Stimulated activated naive CD8-positive, alpha-beta T cell treated with anti-CD3 and anti-CD28 coated beads, Interleukin-15, Interleukin-2, amounts not matched to agents 100 ng/mL and 50 ng/mL, for 24 hours (primary cell): ENCODE data around the gene DNASE1.

Source experiments
- H3K27ac Mint-ChIP-seq: one replicate; pipeline ENCODE4 v1.8.0; 2021; ENCODE audit warnings: mild to moderate bottlenecking, mixed read lengths
- H3K27me3 Mint-ChIP-seq: one replicate; pipeline ENCODE4 v1.8.0; 2021; ENCODE audit warnings: mixed read lengths
- H3K36me3 Mint-ChIP-seq: one replicate; pipeline ENCODE4 v1.8.0; 2021; ENCODE audit warnings: low read depth, mixed read lengths
- H3K4me1 Mint-ChIP-seq: one replicate; pipeline ENCODE4 v1.8.0; 2021; ENCODE audit warnings: low read depth, mixed read lengths
- H3K4me3 Mint-ChIP-seq: one replicate; pipeline ENCODE4 v1.8.0; 2021; ENCODE audit warnings: mild to moderate bottlenecking, mixed read lengths
- H3K9me3 Mint-ChIP-seq: one replicate; pipeline ENCODE4 v1.8.0; 2021; ENCODE audit warnings: mixed read lengths

DNASE1 gene

DNA sequence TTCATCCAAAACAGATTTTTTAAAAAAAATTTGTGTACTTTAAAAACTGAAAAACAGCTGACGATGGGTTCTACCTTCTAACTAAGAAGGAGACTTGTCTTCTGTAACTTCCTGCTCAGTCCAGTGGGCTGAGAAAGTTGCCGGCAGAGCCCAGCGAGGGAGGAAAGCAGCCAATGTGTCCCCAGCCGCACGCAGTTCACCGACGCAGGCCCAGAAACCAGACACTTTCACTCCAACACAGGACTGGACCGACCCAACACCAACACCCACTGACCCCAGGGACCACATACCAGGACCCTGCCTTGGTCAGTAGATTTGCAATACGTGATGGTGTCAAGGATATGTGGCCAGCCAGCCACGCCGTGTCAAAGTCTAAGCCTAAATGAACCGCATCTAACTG lies 37.3 kb downstream of the DNASE1 start:
- Mint-ChIP-seq H3K9me3 (no peaks in the 10 kb centered on the region), H3K36me3 (peaks cover 60% of the 10 kb centered on the region), H3K4me1 (peaks cover 8% of the 10 kb centered on the region), H3K27ac (no peak overlapping the region), H3K27me3 (no peaks in the 10 kb centered on the region), H3K4me3 (no peak overlapping the region)

DNA sequence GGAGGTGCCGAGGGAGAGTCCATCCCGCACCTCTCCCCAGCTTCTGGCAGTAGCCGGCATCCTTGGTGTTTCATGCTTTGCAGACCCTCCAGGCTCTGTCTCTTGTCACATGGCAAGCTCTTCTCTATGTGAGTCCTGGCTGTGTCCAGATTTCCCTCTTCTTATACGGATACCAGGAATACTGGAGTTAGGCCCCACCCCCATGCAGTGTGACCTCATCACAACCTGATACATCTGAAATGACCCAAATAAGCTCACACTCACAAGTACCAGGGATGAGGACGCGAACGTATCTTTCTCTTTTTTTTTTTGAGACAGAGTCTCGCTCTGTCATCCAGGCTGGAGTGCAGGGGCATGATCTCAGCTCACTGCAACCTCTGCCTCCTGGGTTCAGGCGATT lies 39.6 kb downstream of the DNASE1 start:
- no peak overlapping the region for H3K4me3 Mint-ChIP-seq
- H3K36me3 Mint-ChIP-seq = peaks cover 47% of the 10 kb centered on the region
- H3K27me3 Mint-ChIP-seq = no peaks in the 10 kb centered on the region
- no peaks in the 10 kb centered on the region for H3K9me3 Mint-ChIP-seq
- peaks cover 14% of the 10 kb centered on the region for H3K4me1 Mint-ChIP-seq
- H3K27ac Mint-ChIP-seq = no peak overlapping the region

DNA sequence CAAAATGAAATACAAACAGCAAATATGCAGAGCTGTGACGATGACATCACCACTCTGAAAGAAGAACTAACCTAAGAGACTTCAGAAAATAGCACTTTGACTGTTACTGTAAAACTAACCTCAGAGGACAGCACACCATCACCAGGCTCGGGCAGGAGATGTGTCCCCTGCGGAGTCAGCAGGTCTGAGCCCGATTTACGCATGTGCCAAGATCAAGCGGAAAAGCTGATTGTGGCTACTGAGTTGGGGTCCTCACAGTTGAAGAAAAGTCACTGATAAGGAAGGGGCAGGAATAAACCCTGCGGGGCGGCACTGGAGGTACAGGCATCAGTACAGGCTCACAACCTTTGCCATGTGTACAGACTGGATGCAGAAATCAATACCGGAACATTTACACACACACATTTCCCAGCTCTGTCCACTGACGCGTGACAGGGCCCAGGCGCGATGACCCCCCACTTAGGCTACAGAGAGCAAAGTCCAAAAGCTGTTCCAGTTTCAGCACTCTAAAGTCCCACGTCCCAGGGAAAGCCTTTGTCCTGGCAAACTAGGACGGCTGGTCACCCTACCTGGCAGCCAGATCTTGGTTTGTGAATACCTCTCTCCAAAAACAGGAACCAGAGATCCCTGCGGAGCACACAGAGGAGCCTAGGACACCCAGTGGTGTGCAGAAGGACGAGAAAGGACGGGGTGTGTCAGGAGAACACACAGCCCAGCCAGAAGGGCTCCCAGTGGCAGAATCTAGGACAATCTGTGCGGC lies 41.3 kb downstream of the DNASE1 start:
- Mint-ChIP-seq H3K27ac (peak overlapping the region; percentile 40), H3K27me3 (no peaks in the 10 kb centered on the region), H3K36me3 (peaks cover 36% of the 10 kb centered on the region), H3K4me1 (peaks cover 20% of the 10 kb centered on the region), H3K4me3 (no peak overlapping the region), H3K9me3 (no peaks in the 10 kb centered on the region)

DNA sequence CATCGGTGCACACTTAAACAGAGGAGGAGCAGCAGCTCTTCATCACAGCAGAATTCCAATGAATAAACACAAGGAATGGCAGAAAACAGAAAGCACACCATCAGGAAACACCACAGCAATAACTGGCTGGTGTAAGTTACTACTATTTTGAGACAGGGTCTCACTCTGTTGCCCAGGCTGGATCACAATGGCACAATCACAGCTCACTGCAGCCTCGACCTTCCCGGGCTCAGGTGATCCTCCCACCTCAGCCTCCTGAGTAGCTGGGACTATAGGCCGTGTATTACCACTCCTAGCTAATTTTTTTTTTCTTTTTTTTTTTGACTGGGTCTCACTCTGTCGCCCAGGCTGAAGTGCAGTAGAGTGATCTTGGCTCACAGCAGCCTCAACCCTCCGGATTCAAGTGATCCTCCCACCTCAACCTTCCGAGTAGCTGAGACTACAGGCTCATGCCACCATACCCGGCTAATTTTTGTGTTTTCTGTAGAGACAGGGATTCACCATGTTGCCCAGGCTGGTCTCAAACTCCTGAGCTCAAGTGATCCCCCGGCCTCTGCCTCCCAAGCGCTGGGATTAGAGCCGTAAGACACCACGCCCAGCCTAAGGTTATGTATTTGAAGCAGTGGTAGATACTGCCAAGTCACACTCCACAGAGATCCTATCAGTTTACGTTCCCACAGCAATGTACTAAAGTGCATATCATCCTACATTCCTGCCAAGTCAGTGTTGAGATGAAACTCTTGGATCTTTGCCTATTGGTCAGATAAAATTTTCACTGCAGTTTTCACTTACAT lies 42.1 kb downstream of the DNASE1 start:
- no peak overlapping the region for H3K27ac Mint-ChIP-seq
- no peak overlapping the region for H3K4me3 Mint-ChIP-seq
- H3K27me3 Mint-ChIP-seq = no peaks in the 10 kb centered on the region
- H3K36me3 Mint-ChIP-seq = peaks cover 41% of the 10 kb centered on the region
- H3K9me3 Mint-ChIP-seq = no peaks in the 10 kb centered on the region
- H3K4me1 Mint-ChIP-seq = peaks cover 18% of the 10 kb centered on the region

DNA sequence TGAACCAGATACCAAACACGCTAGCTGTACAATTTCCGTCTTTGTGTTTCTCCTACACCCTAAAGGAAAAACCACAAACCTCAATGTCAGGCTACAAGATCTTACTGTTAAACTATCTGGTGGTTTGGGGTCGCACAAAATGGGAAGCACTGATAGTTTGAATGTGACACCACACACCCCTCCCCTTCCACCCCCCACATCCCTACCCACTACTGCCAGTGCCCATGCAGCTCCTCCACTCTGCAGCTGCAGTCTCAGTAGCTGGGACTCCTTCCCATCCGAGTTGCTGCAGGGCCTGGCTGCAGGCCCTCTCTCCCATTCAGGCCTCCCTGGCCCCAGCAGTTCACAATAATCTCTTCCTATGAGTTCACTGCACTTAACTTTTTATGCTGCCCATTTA lies 44.5 kb downstream of the DNASE1 start:
- H3K4me1 Mint-ChIP-seq = peaks cover 18% of the 10 kb centered on the region
- H3K27me3 Mint-ChIP-seq = no peaks in the 10 kb centered on the region

DNA sequence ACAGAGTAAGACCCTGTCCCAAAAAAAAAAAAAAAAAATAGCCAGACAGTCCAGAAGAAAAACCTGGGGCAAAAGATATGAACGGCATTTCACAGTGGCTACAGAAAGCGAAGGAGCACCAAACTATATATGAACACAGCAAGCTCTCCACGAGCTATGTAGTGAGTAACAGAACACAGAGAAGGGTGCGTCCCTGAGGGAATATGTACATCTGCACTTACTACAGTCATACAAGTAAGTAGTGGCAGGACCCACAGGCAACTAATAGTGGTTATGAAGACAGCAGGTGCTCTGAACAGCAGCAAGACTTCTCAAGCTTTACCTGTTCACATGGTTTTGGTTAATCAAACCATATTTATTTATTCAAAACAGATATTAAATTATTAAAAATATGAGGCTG lies 47.0 kb downstream of the DNASE1 start:
- H3K4me3 Mint-ChIP-seq = no peak overlapping the region
- H3K9me3 Mint-ChIP-seq = no peaks in the 10 kb centered on the region
- H3K4me1 Mint-ChIP-seq = peaks cover 22% of the 10 kb centered on the region
- no peak overlapping the region for H3K27ac Mint-ChIP-seq
- H3K36me3 Mint-ChIP-seq = peaks cover 33% of the 10 kb centered on the region
- no peaks in the 10 kb centered on the region for H3K27me3 Mint-ChIP-seq

More for the DNA sequence above, 44.5 kb downstream of the DNASE1 start:
- Mint-ChIP-seq H3K9me3 (no peaks in the 10 kb centered on the region), H3K27ac (no peak overlapping the region), H3K36me3 (peaks cover 48% of the 10 kb centered on the region), H3K4me3 (no peak overlapping the region)

DNA sequence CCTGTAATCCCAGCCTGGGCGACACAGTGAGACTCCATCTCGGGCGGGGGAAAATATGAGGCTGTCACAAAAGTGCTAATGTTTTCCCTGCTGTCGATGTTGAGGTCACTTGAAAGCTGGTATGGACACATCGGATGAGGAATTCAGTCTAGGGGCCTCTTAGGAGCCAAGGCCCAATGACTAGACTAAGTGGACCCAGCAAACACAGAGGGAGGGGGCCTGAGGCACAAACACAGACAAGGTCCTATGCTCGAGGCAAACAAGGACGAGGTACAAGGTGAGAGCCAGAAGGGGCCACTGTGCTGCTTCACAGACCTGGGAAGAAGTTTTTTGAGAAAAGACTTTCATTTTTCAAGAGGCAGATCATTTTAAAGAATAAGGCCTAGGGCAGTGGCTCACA lies 47.6 kb downstream of the DNASE1 start:
- H3K36me3 Mint-ChIP-seq = peaks cover 33% of the 10 kb centered on the region
- no peaks in the 10 kb centered on the region for H3K27me3 Mint-ChIP-seq
- no peaks in the 10 kb centered on the region for H3K9me3 Mint-ChIP-seq
- peaks cover 22% of the 10 kb centered on the region for H3K4me1 Mint-ChIP-seq
- no peak overlapping the region for H3K4me3 Mint-ChIP-seq
- no peak overlapping the region for H3K27ac Mint-ChIP-seq

DNA sequence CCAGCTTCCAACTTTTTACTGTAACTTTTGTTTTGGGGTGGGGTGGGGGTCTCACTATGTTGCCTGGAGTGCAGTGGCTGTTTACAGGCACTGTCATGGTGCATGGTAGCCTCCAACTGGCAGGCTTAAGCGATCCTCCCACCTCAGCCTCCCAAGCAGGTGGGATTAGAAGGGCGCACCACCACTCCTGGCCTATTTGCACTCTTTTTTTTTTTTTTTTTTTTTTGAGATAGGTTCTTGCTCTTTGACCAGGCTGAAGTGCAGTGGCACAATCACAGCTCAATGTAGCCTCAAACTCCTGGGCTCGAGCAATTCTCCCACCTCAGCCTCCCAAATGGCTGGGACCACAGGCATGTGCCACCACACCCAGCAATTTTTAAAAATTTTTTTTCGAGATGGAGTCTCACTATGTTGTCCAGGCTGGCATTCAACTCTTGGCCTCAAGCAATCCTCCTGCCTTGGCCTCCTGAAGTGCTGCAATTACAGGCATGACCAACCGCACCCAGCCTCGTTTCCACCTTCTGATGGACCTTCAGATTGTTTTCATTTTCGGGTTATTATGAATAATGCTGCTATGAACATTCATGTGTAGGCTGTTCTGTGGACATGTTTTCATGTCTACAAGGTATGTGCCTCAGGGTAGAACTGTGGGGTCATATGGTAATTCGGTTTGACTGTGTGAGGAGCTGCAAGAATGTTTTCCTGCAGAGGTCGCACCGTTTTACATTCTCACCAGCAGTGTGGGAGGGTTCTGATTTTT lies 51.9 kb downstream of the DNASE1 start:
- H3K4me1 Mint-ChIP-seq = peaks cover 4% of the 10 kb centered on the region

More for the DNA sequence above, 51.9 kb downstream of the DNASE1 start:
- no peak overlapping the region for H3K4me3 Mint-ChIP-seq
- H3K9me3 Mint-ChIP-seq = no peaks in the 10 kb centered on the region
- peaks cover 37% of the 10 kb centered on the region for H3K36me3 Mint-ChIP-seq
- no peak overlapping the region for H3K27ac Mint-ChIP-seq
- H3K27me3 Mint-ChIP-seq = no peaks in the 10 kb centered on the region
